ENCODE measurements around the gene CHRM1. TPM values are rescaled to one million over a fixed set of nuclear protein-coding genes. Genes with fewer than 3 reads are reported as not detected.
A peak's percentile ranks its signal among the peaks of the same experiment; 100 is the strongest.

CHRM1 gene
- total RNA-seq, 1 experiment from 2014 or later, result not detected

DNA sequence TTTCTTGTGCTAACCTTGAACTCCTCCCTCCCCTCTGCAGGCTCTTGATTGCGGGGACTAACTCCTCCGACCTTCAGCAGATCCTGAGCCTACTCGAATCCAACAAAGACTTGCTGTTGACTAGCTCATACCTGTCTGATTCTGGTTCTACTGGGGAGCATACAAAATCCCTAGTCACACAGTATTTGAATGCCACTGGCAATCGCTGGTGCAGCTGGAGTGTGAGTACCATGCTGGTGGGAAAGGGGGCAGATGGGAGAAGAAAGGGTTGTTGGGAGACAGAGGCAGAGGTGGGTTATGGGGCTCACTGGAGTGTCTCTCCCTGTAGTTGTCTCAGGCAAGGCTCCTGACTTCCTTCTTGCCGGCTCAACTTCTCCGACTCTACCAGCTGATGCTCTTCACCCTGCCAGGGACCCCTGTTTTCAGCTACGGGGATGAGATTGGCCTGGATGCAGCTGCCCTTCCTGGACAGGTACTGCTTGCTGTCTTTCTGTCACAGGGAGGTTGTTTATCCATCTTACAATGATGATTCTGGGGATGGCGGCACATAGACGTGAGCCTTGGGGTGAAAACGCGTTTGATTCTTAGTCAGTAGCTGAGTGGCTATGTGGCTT, 35.9 kb downstream of the CHRM1 start:
- Mint-ChIP-seq H3K4me1 (ENCODE audit: insufficient read depth, unreplicated experiment) (peaks cover 47% of the 10 kb centered on the region), H3K9me3 (ENCODE audit: unreplicated experiment) (no peaks in the 10 kb centered on the region), H3K27ac (ENCODE audit: low read depth, unreplicated experiment) (peak overlapping the region; percentile 27), H3K27me3 (ENCODE audit: insufficient read depth, unreplicated experiment) (no peaks in the 10 kb centered on the region), H3K36me3 (ENCODE audit: insufficient read depth, unreplicated experiment) (peaks cover 95% of the 10 kb centered on the region), H3K4me3 (ENCODE audit: unreplicated experiment) (peak overlapping the region; percentile 52)
- intact Hi-C loops (cut with micrococcal nuclease), result no loop called here
- DNase-seq (ENCODE audit: unreplicated experiment), result no peak
- ChIA-PET POLR2A (interaction anchor here (0.6 to 6.1 kb wide), 8 partner anchors 29 to 220 kb away, joined by 3 to 152 read pairs (median 5); partner anchors contain the start of genes C11orf98, CSKMT, HNRNPUL2 and TTC9C), CTCF (interaction anchor here (0.5 to 3.3 kb wide), 9 partner anchors 10 to 1775 kb away, joined by 3 to 27 read pairs (median 4); no protein-coding TSS in a partner anchor)
- BruUV-seq (replicated peaks), result no TSS peak
- TF ChIP-seq, protein P1, sequence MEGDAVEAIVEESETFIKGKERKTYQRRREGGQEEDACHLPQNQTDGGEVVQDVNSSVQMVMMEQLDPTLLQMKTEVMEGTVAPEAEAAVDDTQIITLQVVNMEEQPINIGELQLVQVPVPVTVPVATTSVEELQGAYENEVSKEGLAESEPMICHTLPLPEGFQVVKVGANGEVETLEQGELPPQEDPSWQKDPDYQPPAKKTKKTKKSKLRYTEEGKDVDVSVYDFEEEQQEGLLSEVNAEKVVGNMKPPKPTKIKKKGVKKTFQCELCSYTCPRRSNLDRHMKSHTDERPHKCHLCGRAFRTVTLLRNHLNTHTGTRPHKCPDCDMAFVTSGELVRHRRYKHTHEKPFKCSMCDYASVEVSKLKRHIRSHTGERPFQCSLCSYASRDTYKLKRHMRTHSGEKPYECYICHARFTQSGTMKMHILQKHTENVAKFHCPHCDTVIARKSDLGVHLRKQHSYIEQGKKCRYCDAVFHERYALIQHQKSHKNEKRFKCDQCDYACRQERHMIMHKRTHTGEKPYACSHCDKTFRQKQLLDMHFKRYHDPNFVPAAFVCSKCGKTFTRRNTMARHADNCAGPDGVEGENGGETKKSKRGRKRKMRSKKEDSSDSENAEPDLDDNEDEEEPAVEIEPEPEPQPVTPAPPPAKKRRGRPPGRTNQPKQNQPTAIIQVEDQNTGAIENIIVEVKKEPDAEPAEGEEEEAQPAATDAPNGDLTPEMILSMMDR (IDR thresholded peaks at IDR 0.05; ENCODE audit: unreplicated experiment), result no peak

DNA sequence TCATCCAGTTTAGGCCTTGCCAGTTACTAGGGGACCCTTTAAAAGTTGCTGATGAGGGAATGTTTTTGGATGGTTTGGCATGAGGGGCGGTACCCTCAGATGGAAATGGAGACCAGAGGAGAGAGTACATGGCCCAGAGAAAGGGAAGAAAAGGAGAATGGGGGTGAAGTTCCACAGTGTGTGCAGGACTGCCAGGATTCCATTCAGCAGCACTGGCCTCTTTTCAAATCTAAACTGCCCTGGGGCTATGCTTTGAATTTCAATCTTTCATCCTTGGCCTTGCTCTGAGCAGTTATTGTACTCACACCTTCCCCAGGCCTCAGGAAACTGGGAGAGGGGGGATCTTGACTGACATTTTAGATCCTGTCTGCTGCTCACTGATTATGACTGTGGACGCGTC, 37.5 kb downstream of the CHRM1 start:
- ChIA-PET CTCF (interaction anchor here (0.6 to 5.1 kb wide), 5 partner anchors 22 to 341 kb away, joined by 3 to 31 read pairs (median 6); no protein-coding TSS in a partner anchor), POLR2A (interaction anchor here (0.6 to 6.1 kb wide), 8 partner anchors 9 to 797 kb away, joined by 3 to 152 read pairs (median 4); partner anchors contain the start of genes HNRNPUL2, RTN3, TMEM179B and TTC9C)
- Mint-ChIP-seq H3K4me3 (ENCODE audit: unreplicated experiment) (peak overlapping the region; percentile 100), H3K36me3 (ENCODE audit: insufficient read depth, unreplicated experiment) (peaks cover 79% of the 10 kb centered on the region), H3K27ac (ENCODE audit: low read depth, unreplicated experiment) (peak overlapping the region; percentile 99), H3K4me1 (ENCODE audit: insufficient read depth, unreplicated experiment) (peaks cover 42% of the 10 kb centered on the region), H3K9me3 (ENCODE audit: unreplicated experiment) (no peaks in the 10 kb centered on the region), H3K27me3 (ENCODE audit: insufficient read depth, unreplicated experiment) (no peaks in the 10 kb centered on the region)
- peak; percentile 34 for DNase-seq (ENCODE audit: unreplicated experiment)
- BruUV-seq (replicated peaks), result no TSS peak
- TF ChIP-seq, protein P1 (IDR thresholded peaks at IDR 0.05; ENCODE audit: unreplicated experiment), result no peak
- intact Hi-C loops (cut with micrococcal nuclease), result loop anchor here (5.0 kb wide), 1 partner anchor 96 kb away; the partner anchor contains the start of gene TMEM179B

DNA sequence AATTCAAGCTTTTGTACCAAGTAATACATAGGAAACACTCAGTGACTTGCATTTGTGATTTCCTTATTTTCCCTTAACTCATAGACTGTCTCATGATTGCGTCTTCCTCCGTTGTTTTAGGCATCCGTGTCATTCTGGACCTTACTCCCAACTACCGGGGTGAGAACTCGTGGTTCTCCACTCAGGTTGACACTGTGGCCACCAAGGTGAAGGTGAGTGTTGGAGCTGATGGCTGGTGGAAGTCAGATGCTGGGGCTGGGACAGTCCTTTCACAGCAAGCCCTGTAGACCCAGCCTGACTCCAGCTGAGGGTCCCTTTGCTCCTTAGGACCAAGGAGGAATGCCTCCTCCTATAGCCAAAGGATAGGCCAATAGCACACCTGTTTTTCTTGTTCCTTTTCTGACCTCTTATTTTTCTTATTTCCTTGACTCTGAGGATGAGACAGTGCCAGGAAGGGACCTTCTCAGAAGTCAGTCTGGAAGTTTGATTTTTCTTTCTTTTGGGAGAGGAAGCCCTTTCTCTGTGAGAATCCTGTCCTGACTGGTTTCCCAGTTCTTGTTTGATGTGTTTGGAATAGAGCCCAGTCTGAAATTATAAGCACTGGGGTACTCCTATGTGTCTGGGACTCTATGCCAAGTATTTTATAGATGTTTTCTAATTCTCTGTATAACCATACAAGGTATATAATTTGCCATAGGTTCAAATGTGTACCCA, 38.2 kb downstream of the CHRM1 start:
- TF ChIP-seq, protein P1 (IDR thresholded peaks at IDR 0.05; ENCODE audit: unreplicated experiment), result no peak
- Mint-ChIP-seq H3K9me3 (ENCODE audit: unreplicated experiment) (no peaks in the 10 kb centered on the region), H3K27ac (ENCODE audit: low read depth, unreplicated experiment) (peak overlapping the region; percentile 99), H3K36me3 (ENCODE audit: insufficient read depth, unreplicated experiment) (peaks cover 77% of the 10 kb centered on the region), H3K4me1 (ENCODE audit: insufficient read depth, unreplicated experiment) (peaks cover 41% of the 10 kb centered on the region), H3K27me3 (ENCODE audit: insufficient read depth, unreplicated experiment) (no peaks in the 10 kb centered on the region), H3K4me3 (ENCODE audit: unreplicated experiment) (peak overlapping the region; percentile 100)
- DNase-seq (ENCODE audit: unreplicated experiment), result no peak
- ChIA-PET POLR2A (interaction anchor here (0.6 to 6.1 kb wide), 17 partner anchors 8 to 798 kb away, joined by 3 to 152 read pairs (median 4); partner anchors contain the start of genes AHNAK, HNRNPUL2, LBHD1 and NXF1), CTCF (interaction anchor here (1.0 to 5.1 kb wide), 2 partner anchors 19 to 28 kb away, joined by 7 to 31 read pairs; no protein-coding TSS in a partner anchor)
- intact Hi-C loops (cut with micrococcal nuclease), result loop anchor here (5.0 kb wide), 1 partner anchor 96 kb away; the partner anchor contains the start of gene TMEM179B
- no TSS peak for BruUV-seq (replicated peaks)

DNA sequence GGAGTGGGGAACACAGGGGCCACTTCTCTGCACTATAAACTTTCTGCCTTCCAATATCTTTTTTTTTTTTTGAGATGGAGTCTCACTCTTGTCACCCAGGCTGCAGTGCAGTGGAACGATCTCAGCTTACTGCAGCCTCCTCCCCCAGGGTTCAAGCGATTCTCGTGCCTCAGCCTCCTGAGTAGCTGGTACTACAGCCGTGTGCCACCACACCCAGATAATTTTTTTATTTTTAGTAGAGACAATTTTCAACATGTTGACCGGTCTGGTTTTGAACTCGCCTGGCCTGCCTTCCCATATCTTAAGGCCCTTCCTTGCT, 38.8 kb downstream of the CHRM1 start:
- H3K36me3 Mint-ChIP-seq (ENCODE audit: insufficient read depth, unreplicated experiment), result peaks cover 76% of the 10 kb centered on the region
- intact Hi-C loops (cut with micrococcal nuclease), result loop anchor here (5.0 kb wide), 1 partner anchor 95 kb away; the partner anchor contains the start of gene TMEM179B
- peaks cover 44% of the 10 kb centered on the region for H3K4me1 Mint-ChIP-seq (ENCODE audit: insufficient read depth, unreplicated experiment)
- CTCF ChIA-PET, result interaction anchor here (0.6 to 5.1 kb wide), 4 partner anchors 18 to 140 kb away, joined by 4 to 31 read pairs (median 6); no protein-coding TSS in a partner anchor
- no peaks in the 10 kb centered on the region for H3K27me3 Mint-ChIP-seq (ENCODE audit: insufficient read depth, unreplicated experiment)
- H3K9me3 Mint-ChIP-seq (ENCODE audit: unreplicated experiment), result no peaks in the 10 kb centered on the region
- peak overlapping the region; percentile 99 for H3K27ac Mint-ChIP-seq (ENCODE audit: low read depth, unreplicated experiment)
- peak overlapping the region; percentile 100 for H3K4me3 Mint-ChIP-seq (ENCODE audit: unreplicated experiment)
- BruUV-seq (replicated peaks), result no TSS peak
- POLR2A ChIA-PET, result interaction anchor here (0.6 to 6.1 kb wide), 23 partner anchors 8 to 338 kb away, joined by 3 to 152 read pairs (median 6); partner anchors contain the start of genes AHNAK, EEF1G, HNRNPUL2 and LBHD1
- no peak for DNase-seq (ENCODE audit: unreplicated experiment)
- TF ChIP-seq, protein P1 (IDR thresholded peaks at IDR 0.05; ENCODE audit: unreplicated experiment), result no peak

All from MCF 10A (cell line).